Stimulated activated CD8-positive, alpha-beta memory T cell treated with anti-CD3 and anti-CD28 coated beads, Interleukin-15, amount 100 ng/mL, for 4 hours (primary cell): ENCODE data around the gene SMOC2.

Source experiments
- DNase-seq, 2 donors: peaks; one replicate each; pipeline ENCODE4 v3.0.0-alpha.2; 2020; ENCODE audit warnings: low read depth in 2 of 2

SMOC2 gene

DNA sequence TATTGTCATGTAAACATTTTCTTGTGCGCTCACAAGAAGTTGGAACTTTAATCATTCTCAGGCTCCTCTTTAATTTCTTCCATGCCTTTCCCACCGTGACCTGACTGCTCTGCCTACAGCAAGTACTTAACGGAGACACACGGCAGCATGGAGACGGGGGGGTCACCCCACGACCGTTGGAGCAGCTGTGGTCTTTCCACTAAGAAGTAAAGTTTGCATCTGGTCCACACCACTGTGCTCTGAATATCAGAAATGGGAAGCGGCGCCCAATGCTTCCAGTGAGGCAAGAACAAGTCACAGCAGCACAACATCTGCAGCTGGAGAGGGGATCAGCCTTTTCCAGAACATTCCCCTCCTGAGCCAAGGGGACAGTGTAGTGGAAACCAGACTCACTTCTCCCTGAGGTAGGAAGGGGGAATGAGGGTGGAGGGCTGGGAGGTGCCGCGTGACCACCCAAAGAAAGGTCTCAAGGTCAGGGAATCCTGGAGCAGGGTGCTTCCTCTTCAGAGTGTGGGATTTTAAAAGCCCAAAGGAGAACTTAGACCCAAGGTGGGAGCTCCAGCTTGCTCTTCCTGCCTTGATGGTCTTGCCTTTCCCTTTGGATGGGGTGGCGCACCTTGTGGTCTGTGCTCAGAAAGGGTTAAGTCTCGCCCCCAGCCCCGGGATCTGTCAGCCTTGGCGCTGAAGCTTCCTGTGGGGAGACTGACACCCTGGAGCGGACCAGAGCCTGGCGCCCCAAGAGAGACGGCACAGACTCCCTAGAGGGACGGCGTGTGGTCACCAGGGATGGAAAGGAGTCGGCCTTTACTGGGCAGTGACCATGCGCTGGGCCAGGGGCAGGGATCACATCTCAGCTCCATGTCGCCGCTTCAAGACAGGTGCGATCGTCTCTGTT lies 25.6 kb upstream of the SMOC2 start:
- DNase-seq = no peak

DNA sequence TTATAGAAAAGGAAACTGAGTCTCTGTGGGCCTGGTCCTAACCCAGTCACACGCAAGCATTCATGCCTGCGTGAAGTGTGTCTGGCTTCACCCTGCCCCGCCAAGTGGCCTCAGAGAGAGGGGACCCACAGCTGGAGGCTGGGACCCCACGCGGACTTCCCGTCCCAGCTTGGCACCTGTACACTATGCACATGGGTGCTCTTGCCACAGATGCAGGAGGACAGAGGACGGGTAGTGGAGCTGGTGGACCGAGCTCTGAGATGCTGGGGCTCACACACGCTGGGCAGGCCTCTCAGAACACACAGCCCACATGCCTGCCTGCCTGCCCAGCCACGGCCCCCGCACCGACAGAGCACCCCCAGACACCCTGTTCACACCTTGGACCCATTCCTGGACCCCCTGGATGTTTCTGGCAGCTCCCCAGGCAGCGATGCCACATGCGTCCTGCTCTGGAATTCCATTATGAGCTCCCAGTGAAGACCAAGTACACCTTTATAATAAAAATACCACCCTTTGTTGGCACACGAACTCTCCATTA lies 24.9 kb upstream of the SMOC2 start:
- DNase-seq = no peak

- DNase-seq = no peak
Measured at GRCh38 chr6:168416531-168416930, 24.5 kb upstream of the SMOC2 start.

GRCh38 chr6:168417191-168417590 lies 23.8 kb upstream of the SMOC2 start:
- DNase-seq = no peak

- DNase-seq = no peak
Measured at GRCh38 chr6:168417679-168418557, 23.1 kb upstream of the SMOC2 start.

- no peak for DNase-seq
Measured at GRCh38 chr6:168418711-168419121, 22.3 kb upstream of the SMOC2 start.

DNA sequence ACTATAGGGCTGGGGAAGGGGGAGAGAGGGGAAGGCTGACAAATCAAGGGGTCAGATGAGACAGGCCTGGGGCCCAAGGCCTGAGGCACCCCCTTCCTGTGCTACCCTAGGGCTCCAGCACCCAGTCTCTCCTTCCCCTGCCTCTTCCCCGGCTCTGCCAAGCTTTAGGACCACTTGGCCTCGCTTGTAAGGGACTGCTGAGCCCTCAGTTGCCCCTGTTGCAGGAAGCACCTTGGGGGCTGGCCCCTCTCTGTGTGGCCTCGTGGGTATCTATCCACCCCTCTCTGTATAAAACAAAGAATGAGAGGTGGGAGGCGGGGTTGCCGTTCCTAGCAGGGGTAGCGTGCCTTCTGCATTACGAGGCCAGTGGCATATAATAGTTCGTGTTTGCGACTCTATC lies 21.4 kb upstream of the SMOC2 start:
- no peak for DNase-seq

DNA sequence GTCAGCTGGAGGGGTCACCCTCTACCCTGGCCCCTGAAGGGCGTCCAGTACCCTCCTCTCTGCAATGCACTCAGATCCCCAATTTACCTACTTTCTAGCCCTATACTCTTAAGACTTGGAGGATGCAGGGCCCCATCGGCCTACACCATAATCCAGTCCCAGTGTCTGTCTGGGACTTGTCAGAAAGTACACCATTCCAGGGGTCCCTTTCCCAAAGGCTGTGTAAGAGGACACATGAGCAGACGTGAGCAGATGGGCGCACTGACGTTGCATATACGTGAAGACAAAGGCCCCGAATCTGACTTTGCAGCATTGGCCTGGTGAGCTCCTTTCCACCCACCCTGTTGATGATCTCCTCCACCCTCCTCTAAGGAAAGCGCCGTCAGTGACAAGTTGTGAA lies 20.9 kb upstream of the SMOC2 start:
- no peak for DNase-seq

GRCh38 chr6:168420706-168421105 lies 20.3 kb upstream of the SMOC2 start:
- DNase-seq = no peak

- no peak for DNase-seq
Measured at GRCh38 chr6:168427184-168427583, 13.8 kb upstream of the SMOC2 start.

GRCh38 chr6:168428052-168428826 lies 12.7 kb upstream of the SMOC2 start:
- no peak for DNase-seq

DNA sequence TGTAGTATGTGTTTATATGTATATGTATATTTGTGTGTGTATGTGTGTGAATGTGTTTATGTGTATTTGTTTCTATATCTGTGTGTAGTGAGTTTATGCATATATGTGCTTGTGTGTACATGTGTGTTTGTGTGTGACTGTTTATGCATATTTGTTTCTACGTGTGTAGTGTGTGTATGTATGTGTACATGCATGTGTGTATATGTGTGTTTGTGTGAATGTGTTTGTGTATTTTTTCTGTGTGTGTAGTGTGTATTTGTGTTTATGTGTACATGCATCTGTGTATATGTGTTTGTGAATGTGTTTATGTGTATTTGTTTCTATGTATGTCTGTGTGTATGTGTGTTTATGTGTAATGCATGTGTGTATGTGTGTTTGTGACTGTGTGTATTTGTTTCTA lies 12.1 kb upstream of the SMOC2 start:
- no peak for DNase-seq

DNA sequence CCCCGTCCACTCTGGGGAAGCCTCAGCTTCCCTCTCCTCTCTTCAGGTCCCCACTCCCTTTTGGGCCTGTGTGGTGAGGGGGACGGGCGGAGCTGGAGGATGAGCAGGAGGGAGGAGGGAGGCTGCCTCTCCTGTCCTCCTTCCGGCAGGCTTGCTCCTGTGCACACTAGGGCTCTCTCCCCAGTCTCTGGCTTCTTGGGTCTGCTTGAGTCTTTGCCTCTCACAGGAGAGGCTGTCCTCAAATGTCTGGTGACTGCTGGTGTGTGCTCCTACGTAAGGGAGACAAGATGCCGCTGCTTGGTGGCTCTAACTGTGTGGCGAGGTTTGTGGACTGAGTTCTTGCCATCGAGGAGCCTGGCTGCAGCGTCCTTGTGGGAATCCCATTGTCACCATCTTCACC lies 8.8 kb upstream of the SMOC2 start:
- no peak for DNase-seq

- DNase-seq = no peak
Measured at GRCh38 chr6:168433898-168434297, 7.1 kb upstream of the SMOC2 start.

GRCh38 chr6:168434505-168434904 lies 6.5 kb upstream of the SMOC2 start:
- no peak for DNase-seq

GRCh38 chr6:168437751-168438150 lies 3.2 kb upstream of the SMOC2 start:
- no peak for DNase-seq

DNA sequence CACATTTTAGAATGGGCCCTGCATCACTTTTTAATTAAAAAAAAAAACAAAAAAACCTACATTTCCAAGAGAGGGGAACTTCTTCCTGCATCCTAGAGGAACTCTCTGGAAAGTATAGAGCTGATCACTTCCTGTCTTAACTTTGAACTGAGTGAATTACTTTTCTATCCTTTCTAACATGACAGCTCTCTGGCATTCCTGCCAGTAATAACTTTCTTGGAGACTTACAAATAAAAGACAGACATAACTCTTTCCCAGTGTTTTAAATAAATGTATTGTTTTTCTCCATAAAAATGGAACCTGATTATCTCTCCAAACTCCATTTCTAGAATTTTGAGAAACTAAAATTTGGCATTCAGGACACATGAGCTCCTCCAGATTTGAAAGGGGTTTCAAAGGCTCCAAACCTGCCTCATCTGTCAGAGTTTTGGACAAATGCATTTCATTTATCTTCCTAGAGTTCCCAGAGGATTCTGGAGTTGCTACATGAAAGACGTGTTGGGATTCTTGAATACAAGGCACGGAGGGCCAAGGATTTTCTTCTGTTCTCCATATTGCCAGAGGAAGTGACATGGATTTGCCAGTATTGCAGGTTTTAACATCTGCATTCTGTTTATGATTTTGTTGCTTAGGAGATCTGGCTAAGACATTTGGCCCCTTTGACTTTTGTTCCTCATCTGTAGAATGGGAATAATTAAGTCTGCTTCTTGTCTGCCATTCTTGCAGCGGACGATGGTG lies 2.0 kb upstream of the SMOC2 start:
- DNase-seq = no peak

DNA sequence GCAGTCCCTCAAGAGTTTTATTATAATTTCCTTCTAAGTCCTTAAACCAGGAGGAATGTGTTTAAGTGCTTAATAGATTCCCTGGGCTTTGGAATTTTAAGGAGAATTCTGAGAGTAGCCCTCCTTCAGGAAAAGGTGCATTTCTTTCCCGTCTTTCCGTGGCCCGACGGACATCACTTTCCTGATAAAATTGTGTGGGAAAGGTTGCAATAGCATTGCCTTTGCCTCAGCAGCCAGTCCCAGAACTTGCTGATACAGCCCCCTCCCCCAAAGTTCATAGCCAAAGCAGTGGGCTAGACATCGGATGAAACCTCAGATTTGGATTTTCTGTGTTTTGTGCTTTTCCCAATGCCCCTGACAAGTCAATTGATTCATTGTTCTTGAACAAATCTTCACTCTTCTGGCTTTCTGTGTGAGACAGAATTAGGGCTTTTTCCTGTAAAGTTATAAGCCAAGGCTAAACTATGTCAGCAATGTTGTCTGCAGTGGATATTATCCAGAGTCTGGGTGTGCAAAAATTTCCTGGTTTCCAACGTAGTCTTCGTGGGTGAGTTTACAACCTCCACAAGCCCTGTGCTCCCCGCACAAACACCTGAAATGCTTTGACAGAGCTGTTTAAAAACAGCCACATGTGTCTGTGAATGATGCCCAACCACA lies 1.1 kb upstream of the SMOC2 start:
- no peak for DNase-seq

DNA sequence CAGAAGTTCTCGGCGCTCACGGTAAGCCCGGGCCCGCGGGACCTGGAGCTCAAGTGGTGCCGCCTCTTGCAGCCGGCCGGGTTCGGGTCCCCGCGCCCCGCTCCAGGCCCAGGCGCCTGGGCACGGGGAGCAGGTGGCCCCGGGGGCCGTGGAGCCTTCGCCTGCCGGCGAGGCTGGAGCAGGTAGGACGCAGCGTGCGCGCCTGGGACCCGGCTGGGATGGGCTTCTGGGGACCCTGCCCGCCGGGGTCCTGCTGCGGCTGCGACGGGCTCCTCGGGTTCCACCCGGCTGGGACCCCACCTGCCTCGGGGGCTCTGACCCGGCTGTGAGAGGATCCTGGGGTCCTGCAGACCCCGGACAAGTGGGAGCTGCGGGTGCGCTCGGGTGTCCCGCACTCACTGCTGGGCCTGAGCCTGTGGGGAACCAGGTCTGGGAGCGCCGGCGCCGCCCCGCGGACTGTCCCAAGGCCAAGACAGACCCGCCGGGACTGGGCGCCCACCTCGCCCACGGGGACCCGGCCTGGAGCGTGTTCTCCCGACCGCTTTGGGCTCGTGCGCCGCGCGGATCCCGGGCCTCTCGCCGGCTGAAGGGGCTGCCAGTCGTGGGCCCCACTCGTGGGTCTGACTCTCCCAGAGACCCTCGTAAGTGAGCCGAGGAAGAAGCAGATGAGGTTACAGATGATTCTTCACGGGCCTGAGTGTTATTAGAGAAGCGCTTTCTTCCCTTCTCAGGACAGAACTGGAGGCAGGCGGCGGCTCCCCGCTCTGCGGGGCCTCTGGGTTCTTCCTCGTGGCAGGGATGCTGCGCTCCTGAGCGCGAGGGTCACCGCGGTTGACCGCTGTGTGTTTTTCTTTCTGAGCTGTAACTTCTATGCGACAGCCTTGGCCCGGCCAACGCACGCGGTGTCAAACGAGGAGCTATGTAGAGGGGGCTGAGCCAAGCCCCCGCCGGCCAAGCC lies 729 bp downstream of the SMOC2 start:
- no peak for DNase-seq
